ENCODE results near the gene DTHD1. TPM values are rescaled to one million over a fixed set of nuclear protein-coding genes. Genes with fewer than 3 reads are reported as not detected.

Gene DTHD1
- not detected in 5 replicates for total RNA-seq (2022; extraction: Qiagen RNA extraction)

GRCh38 chr4:36281384-36282106 lies at the start of gene DTHD1:
Gene DTHD1 (plus strand): TSS chr4:36281616. CDS start chr4:36281759, 143 bp downstream.

DNA sequence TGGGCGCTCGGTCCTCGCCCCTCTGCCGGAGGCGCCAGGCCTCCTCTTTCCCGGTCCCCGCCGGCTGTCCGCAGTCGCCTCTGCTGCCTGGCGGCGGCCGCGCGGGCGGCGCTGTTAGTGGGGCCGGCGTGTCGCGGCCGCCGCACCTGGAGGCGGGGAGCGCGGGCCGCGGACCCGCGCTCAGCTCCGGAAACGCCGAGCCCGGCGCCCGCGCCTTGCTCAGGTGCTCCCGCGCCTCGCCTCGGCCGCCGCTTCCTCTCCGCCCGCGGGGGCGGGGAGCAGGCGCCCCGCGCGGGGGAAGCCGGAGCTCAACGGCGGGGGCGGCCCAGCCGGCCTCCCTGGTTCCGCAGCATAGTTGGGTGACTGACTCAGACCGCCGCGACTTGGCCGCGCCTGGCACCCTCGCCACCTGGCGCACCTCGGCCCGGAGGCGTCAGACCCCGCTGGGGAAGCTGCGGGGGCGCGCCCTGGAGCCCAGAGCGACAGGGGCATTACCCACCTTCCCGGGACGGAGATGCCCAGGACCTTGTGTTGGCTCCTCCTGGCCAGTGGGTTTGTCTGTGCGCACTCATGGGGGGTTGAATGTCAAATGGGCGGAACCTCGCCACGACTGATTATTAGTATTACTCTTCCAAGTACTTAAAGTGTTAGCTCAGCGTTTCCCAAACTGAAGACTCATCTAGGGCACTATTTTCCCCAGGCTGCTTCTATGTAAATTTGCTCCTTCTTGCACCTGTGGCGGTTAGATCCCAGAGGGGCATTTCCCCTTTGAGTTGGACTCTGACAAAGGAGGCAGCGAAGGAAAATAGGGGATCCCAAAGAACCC lies 36.9 kb upstream of the DTHD1 start, which contains the start of gene ARAP2:
ARAP2 (minus strand) TSS at position 258 of the 826 bp plus-strand sequence. CDS start 15,028 bp downstream, outside the sequence.

Other genes starting within 250 kb of the DTHD1 start
- gene ARAP2, start 37.1 kb upstream of the DTHD1 start, total RNA-seq (2022; extraction: Qiagen RNA extraction), result 0.28 to 0.47 TPM (median 0.39 TPM) in 5 replicates